Measurements from ENCODE around the gene TBRG4.

Gene TBRG4

GRCh38 chr7:45123913-45124710, 12.6 kb upstream of the TBRG4 start:
- TF ChIP-seq RARB (CRISPR knock-in tag; IDR thresholded peaks at IDR 0.05) (no peak), PATZ1 (CRISPR knock-in tag; IDR thresholded peaks at IDR 0.05; ENCODE audit: borderline replicate concordance) (no peak), CSRNP3 (CRISPR knock-in tag; IDR thresholded peaks at IDR 0.05) (no peak)
- no peak for ATAC-seq

GRCh38 chr7:45122975-45123860, 11.7 kb upstream of the TBRG4 start:
- TF ChIP-seq ISL1 (CRISPR knock-in tag; IDR thresholded peaks at IDR 0.05) (no peak), TOX (CRISPR knock-in tag; IDR thresholded peaks at IDR 0.05; ENCODE audit: borderline replicate concordance) (no peak), RARB (CRISPR knock-in tag; IDR thresholded peaks at IDR 0.05) (no peak), SNAI2 (CRISPR knock-in tag; IDR thresholded peaks at IDR 0.05) (no peak), ZNF565 (CRISPR knock-in tag; conservative IDR thresholded peaks at IDR 0.05; ENCODE audit: low read depth) (no peak), ZFP30 (CRISPR knock-in tag; IDR thresholded peaks at IDR 0.05) (no peak), PATZ1 (CRISPR knock-in tag; IDR thresholded peaks at IDR 0.05; ENCODE audit: borderline replicate concordance) (no peak), CSDC2 (CRISPR knock-in tag; IDR thresholded peaks at IDR 0.05) (no peak), PPARA (CRISPR knock-in tag; IDR thresholded peaks at IDR 0.05; ENCODE audit: borderline replicate concordance) (no peak), ZNF8 (CRISPR knock-in tag; IDR thresholded peaks at IDR 0.05) (no peak), GLIS3 (CRISPR knock-in tag; IDR thresholded peaks at IDR 0.05) (no peak), ZFP3 (CRISPR knock-in tag; IDR thresholded peaks at IDR 0.05) (no peak), ZC3H10 (CRISPR knock-in tag; IDR thresholded peaks at IDR 0.05) (no peak), ZNF70 (CRISPR knock-in tag; IDR thresholded peaks at IDR 0.05) (no peak), TCF4 (CRISPR knock-in tag; IDR thresholded peaks at IDR 0.05; ENCODE audit: borderline replicate concordance) (no peak)
- ATAC-seq, result no peak; the same call in 2 of the 3 replicates

- no peak for ATAC-seq
- TF ChIP-seq ZNF70 (CRISPR knock-in tag; IDR thresholded peaks at IDR 0.05) (no peak), ZNF565 (CRISPR knock-in tag; conservative IDR thresholded peaks at IDR 0.05; ENCODE audit: low read depth) (no peak), GLIS3 (CRISPR knock-in tag; IDR thresholded peaks at IDR 0.05) (no peak), PATZ1 (CRISPR knock-in tag; IDR thresholded peaks at IDR 0.05; ENCODE audit: borderline replicate concordance) (no peak), PPARA (CRISPR knock-in tag; IDR thresholded peaks at IDR 0.05; ENCODE audit: borderline replicate concordance) (no peak), POU6F1 (CRISPR knock-in tag; IDR thresholded peaks at IDR 0.05; ENCODE audit: borderline replicate concordance, low read depth) (no peak), CSDC2 (CRISPR knock-in tag; IDR thresholded peaks at IDR 0.05) (no peak), TOX (CRISPR knock-in tag; IDR thresholded peaks at IDR 0.05; ENCODE audit: borderline replicate concordance) (no peak), ZFP30 (CRISPR knock-in tag; IDR thresholded peaks at IDR 0.05) (no peak), BACH2 (CRISPR knock-in tag; IDR thresholded peaks at IDR 0.05; ENCODE audit: borderline replicate concordance) (no peak)
These were observed 8.1 kb upstream of the TBRG4 start for GRCh38 chr7:45119550-45119949.
